ENCODE data around the gene SSX2IP. TPM values are rescaled to one million over a fixed set of nuclear protein-coding genes. Genes with fewer than 3 reads are reported as not detected.

SSX2IP gene
- total and polyA plus RNA-seq, 2 experiments from 2014 or later = 23.2 to 28.4 TPM

- Histone ChIP-seq H3K9me2 (ENCODE audit: insufficient read depth) (0 out of 2 replicates have a peak, but pooled peaks cover 3% of the 10 kb centered on the region), H3K27ac (ENCODE audit: low read depth) (no peak overlapping the region), H3K4me1 (ENCODE audit: insufficient read depth) (peaks cover 6% of the 10 kb centered on the region; the same call in 1 of the 2 replicates), H3K79me2 (replicated peaks; ENCODE audit: insufficient read depth) (no peaks in the 10 kb centered on the region), H3K27me3 (ENCODE audit: insufficient read depth) (no peaks in the 10 kb centered on the region), H4K20me1 (replicated peaks; ENCODE audit: insufficient read depth) (no peaks in the 10 kb centered on the region), H3K36me3 (ENCODE audit: insufficient read depth) (no peaks in the 10 kb centered on the region; the same call in 1 of the 2 replicates), H3K4me3 (no peak overlapping the region), H2AFZ (peak overlapping the region; percentile 14; the same call in 1 of the 2 replicates), H3F3A (replicated peaks; ENCODE audit: low read depth) (0 out of 2 replicates have a peak, but pooled peaks cover 3% of the 10 kb centered on the region), H3K4me2 (peak overlapping the region; percentile 11)
- no peak for DNase-seq (ENCODE audit: low spot score)
- Mint-ChIP-seq H3K9me3 (peaks cover 6% of the 10 kb centered on the region), H3K4me1 (peaks cover 17% of the 10 kb centered on the region), H3K27me3 (ENCODE audit: insufficient read depth, low read depth, poor library complexity) (peaks cover 6% of the 10 kb centered on the region), H3K36me3 (ENCODE audit: low read depth) (peaks cover 1% of the 10 kb centered on the region; the same call in 1 of the 3 replicates), H3K4me3 (peak overlapping the region; percentile 46), H3K27ac (no peak overlapping the region)
- no peak for TF ChIP-seq NANOG (IDR thresholded peaks at IDR 0.05; ENCODE audit: borderline replicate concordance)
- no peak for TF ChIP-seq EZH2phosphoT487 (IDR thresholded peaks at IDR 0.05; ENCODE audit: unreplicated experiment)
- TF ChIP-seq ZNF462 (CRISPR knock-in tag; IDR thresholded peaks at IDR 0.05) = no peak
- TF ChIP-seq CTCF (conservative IDR thresholded peaks at IDR 0.05; ENCODE audit: low read depth in 2 of 2) = no peak
- no peak for TF ChIP-seq ZNF114 (CRISPR knock-in tag; IDR thresholded peaks at IDR 0.05)
- no peak for TF ChIP-seq POLR2AphosphoS5 (IDR thresholded peaks at IDR 0.05; ENCODE audit: low read depth)
- no peak for TF ChIP-seq ETS1 (IDR thresholded peaks at IDR 0.05)
- no peak for TF ChIP-seq STAT1 (IDR thresholded peaks at IDR 0.05; ENCODE audit: unreplicated experiment)
- TF ChIP-seq JUNB (IDR thresholded peaks at IDR 0.05; ENCODE audit: unreplicated experiment) = no peak
- no peak for TF ChIP-seq CREB1 (CRISPR knock-in tag; IDR thresholded peaks at IDR 0.05; ENCODE audit: low read depth)
- no peak for TF ChIP-seq EZH2 (IDR thresholded peaks at IDR 0.05; ENCODE audit: low read depth, unreplicated experiment)
- no peak for TF ChIP-seq REST (IDR thresholded peaks at IDR 0.05; ENCODE audit: unreplicated experiment)
- no peak for TF ChIP-seq ZNF331 (CRISPR knock-in tag; IDR thresholded peaks at IDR 0.05; ENCODE audit: low read depth)
- ATAC-seq = no peak
Observed at GRCh38 chr1:84619383-84620102, 70.7 kb downstream of the SSX2IP start.
